Stimulated activated CD8-positive, alpha-beta memory T cell treated with anti-CD3 and anti-CD28 coated beads, Interleukin-4, amount 100 ng/mL, for 48 hours (primary cell): ENCODE measurements around the gene KDR.

Source experiments
- DNase-seq: peaks from one replicate; pipeline ENCODE4 v3.0.0-alpha.2; 2020

The KDR gene

DNA sequence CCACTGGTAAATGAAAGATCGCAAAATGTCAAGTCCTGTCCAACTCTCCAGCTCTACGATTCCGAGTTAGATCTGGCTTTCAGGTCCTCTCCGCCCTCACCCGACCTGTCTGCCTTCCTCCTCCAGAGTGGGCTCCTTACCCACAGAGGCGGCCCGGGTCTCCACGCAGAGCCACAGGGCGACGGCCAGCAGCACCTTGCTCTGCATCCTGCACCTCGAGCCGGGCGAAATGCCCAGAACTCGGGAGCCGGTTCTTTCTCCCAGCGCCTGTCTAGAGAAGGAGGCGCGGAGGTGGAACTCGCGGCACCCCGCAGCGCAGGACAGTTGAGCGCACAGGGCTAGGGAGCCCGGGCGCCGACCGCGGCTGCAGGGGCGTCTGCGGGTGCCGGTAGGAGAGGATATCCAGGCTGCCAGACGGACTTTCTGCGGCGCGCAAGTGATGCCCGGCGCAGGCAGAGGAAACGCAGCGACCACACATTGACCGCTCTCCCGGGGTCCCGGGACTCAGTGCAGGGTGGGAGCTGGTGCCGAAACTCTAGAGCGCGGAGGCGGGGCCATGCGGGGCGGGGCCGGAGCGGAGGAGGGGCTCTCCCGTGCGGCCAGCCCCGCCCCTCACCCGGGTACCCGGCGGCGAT is at the start of gene KDR:
Gene KDR (minus strand): TSS at position 509 of the 635 bp plus-strand sequence. CDS start 302 bp downstream, at position 207.
- DNase-seq = no peak

DNA sequence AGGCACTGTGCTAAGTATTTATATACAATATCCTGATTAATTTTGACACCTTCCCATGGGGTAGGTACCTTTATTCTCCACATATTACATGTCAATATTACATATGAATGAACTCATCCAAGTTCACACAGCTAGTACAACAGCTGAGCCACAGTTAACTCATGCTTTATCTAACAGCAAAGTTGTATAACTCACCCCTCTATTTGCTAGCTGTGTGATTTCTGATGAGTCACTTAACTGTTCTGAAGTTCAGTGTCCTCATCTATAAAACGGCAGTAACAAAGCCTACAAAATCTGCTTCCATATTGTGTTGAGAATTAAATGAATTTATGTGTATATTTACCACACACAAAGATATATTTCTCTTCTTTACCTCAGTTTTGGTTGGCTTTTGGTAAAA is 48.2 kb upstream of the KDR start:
- DNase-seq = no peak

DNA sequence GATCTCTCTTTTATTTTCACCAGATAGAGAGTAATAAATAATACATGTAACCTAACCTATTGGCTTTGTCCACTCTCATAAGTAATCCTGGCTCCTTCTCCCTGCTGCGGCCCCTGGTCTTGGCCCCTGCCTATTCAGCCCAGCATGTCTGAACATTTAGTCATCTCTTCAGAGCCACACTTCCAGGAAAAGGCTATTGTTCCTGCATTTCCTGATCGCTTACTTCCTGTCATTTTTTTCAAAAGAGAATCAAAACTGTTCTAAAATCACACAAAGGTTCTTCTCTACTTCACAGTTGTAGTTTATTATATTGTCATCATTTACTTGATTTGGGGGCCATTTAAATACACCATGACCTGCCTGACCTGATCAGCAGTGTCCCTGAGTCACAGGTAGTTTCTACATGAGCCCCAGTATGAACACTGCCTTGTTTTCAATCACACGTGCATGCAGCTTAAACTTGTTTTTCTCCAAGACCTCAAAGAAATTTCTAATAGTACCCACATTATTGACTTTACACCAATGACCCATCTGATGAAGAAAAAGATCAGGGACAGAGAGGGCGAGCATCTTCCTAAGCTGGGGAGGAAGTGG is 47.4 kb upstream of the KDR start:
- no peak for DNase-seq

DNA sequence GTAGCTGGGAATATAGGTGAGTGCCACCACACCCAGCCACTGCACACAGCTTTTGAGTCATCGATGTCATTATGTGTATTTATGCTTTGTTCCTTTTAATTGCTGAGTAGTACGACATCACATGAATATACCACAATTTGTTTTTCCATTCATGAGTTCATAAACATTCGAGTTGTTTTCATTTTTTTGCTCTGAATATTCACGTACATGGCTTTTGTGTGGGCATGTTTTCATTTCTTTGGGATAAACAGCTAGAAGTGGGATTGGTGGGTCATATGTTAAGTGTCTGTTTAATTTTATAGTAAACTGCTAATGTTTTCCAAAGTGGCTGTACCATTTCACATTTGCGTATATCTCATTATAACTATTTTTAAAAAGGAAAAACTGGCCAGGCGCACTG is 45.1 kb upstream of the KDR start:
- DNase-seq = no peak

DNA sequence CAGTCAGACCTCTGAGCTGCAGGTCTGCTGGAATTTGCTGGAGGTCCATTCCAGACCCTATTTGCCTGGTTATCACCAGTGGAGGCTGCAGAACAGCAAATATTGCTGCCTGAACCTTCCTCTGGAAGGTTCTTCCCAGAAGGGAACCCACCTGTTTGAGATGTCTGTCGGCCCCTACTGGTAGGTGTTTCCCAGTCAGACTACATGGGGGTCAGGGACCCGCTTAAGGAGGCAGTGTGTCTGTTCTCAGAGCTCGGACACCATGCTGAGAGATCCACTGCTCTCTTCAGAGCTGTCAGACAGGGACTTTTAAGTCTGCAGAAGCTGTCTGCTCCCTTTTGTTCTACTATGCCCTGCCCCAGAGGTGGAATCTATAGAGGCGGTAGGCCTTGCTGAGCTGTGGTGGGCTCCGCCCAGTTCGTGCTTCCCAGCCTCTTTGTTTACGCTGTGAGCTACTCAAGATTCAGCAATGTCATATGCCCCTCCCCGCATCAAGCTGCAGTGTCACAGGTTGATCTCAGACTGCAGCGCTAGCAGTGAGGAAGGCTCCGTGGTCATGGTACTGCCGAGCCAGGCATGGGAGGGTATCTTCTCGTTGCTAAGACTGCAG is 44.1 kb upstream of the KDR start:
- DNase-seq = no peak

DNA sequence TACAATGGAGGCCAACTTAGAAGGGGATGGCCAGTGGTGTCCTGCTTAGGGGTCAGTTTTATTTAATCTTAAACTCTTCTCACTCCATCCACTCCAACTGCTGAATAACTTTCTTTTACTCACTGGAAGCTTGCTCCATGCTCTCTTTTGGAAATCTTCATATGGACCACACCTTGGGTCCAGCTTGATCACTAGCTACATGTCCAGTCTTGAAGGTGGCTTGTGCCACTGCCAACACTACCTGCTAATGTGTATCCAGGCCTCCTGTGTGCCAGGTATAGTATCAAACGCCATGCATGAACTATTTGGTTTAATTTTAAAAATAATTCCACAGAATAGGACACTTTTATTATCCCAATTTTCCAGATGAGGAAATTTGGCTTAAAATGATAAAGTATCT is 37.0 kb upstream of the KDR start:
- no peak for DNase-seq

DNA sequence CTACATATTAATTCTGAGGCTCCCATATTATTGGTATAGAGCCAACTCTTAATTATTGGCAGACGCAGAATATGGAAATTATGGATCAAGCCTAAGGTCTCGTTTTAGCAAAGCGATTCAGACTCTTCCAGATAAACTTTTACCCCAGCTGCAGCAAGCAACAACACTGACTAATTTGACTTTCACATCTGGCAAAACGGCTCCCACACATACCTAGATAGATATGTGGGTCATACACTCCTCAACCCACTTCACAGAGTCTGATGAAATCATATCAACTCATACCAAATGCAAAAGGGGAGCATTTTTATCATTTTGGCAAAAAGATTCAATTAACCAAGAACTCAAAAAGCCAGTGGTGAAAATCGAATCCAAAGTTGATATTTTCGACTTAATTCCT is 36.3 kb upstream of the KDR start:
- no peak for DNase-seq

DNA sequence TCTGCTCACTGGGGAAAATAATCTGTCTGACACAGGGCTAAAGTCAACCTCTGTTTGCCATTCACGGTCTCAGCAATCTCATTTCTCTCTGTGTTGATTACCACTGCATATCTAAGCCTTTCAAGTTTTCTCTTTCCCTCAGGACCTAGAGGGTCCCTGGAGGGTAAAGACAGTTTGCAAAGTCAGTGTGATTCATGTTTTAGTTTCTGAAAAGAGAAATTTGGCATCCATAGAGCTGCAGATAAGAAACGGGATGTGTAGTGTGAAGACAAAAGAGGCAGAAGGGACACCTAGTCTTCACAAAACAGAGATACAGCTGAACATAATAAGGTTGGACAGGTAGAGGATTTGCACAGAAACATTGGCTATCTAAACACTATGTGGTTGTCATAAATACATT is 34.5 kb upstream of the KDR start:
- no peak for DNase-seq

DNA sequence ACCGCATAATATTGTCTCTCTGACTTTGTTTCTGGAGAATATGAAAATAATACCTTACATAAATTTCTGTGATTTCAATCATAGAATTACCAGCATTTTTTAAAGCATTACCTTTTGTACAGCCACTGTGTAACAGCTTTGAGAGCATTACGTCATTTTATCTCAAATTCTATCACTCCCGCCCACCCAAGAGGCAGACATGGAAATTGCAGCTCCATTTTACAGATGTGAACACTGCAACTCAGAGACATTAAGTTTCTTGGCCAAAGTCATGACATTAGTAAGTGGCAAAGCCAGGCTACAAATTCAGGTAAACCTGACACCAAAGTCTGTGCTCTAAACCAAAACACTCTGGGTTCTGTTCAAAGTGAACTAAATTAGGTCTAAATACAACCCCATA is 33.6 kb upstream of the KDR start:
- no peak for DNase-seq

DNA sequence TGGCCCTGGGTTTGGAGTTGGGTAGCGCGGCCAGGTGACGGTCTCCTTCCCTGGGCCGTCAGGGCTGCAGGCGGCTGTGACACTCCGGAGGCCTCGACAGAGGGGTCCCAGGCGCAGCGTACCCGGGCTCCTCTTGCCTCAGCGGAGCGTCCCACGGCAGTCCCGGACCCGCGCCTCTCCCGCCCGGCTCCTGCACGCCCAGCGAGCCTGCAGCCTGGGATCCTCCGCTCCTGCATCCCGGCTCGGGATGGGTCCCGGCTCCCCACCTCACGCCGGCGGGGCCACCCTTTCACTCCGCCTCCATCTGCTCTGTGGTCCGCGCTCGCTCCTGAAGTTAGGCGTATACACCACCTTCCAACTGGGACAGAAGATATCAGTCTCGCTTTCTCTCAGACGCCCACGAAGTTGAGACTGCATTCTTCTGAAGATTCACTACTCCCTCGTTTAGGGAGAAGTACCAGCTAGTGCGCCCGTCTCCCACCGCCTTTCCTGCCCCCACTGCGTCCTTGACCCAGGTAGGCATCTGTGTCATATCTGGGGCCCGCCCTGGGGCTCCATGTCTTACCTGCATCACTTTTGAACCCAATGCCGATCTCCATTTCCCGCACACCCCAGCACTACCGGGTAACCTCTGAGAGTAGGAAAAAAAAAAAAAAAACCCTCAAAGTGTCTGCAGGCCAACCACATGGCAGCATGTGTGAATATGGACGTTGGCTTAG is 32.3 kb upstream of the KDR start:
- no peak for DNase-seq

DNA sequence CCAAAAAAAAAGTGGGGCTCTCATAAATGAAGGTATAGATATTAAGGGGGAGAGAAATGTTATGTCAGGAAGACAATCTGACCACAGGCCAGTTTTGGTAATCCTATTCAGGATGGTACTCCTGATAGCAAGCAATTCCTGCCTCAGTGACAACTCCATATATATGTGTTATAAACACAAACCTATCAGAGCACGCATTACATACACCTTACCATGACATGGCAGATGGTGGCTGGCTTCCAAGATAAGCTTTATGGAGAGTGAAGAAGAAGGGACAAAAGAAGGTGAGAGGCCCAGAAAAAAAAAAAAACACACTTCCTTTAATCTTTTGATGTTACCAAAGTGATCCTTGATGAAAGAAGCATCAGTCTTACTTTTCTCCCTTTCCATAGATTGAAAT is 29.5 kb upstream of the KDR start:
- no peak for DNase-seq

DNA sequence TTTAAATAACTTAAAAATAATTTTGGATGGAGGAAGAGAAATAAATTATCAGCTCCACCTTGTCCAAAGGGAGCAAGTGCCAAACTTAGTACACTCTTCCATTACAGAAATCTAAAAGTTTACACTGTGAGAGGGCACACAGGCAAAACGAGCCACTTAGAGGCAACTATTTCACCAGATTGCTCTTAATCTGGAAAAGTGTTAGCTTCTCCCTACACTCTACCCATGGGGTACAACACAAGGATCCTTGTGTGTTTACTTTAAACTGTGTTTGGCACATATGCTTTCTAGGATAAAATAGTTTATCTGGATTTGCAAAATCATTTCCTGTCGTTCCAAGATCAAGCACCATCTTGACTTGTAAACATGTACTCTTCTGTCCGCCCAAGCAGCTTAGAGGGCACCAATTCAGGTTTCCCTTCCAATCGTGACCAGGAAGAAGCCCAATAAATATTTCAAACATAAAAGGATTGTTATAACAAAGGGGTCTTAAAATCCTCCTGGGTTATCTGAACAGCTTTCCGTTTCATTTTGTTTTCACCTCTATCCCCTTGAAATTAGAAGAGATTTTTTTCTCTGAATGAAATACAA is 29.0 kb upstream of the KDR start:
- no peak for DNase-seq

DNA sequence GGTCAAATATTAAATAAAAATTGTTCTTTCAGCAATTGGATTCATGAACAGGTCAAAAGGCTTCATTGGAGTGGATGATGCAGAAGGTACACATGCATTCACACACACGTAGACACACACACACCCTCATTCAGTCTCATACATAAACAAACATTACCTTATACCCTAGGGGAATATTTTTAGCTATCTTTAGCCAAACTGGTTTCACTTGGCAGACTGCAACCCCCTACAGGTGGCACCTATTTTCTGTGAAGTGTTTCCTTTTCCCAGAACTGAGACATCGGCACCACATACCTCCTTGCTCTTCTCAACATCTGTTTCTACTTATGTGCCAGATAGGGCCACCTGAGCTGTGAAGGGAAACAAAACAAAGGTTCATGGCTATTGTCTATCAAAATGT is 18.5 kb upstream of the KDR start:
- no peak for DNase-seq

DNA sequence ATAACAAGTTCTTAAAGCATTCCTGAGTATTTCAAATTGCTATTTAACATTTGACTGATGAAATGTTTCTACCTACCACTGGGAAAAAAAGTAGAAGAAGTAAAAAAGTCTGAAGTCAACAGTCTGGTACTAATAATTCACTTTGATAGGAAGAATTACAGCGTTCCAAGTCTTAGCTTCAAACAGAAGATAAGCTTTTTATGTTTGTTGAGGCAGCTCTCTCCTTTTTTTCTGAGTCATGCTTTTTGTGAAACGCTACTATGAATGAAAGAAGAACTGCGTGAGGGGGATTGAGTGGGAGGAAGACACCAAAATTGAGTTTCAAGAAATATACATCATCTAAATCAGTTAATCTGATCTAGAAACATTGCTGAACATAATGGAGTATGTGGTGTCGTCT is 13.0 kb upstream of the KDR start:
- DNase-seq = no peak

DNA sequence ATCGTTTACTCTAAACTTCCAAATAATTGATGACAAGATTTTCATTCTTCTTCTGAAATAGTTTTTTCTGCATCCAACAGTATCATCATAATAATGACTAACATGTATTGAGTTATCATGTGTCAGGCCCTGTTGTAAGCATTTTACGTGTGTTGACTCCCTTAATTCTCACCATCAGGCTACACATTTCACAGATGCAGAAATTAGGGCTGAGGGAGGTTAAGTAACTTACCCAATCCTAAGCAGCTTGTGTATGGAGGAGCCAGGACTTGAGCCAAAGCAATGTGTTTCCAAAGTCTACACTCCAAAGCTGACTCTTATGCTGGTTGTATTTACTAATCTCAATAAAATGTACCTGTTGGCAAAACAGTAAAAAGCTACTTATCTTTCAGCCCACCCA is 11.2 kb upstream of the KDR start:
- DNase-seq = no peak

DNA sequence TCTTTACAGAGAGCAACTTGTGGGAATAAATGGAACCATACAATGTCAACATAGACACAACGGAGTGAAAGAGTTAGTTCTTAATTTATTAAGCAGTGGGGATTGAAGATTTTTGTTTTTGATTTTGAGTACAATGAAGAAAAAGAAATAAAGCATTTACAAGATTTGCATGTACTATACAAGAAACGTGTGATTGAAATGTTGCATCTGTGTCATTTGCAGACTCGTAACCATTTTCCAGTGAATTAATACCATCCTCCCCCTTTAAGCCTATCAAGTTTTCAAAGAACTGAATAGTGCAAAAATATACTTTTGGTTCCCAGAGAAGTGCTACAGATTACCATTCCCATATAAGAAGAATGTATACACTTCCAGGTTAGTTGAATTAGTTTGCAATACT is 8.6 kb upstream of the KDR start:
- DNase-seq = no peak

DNA sequence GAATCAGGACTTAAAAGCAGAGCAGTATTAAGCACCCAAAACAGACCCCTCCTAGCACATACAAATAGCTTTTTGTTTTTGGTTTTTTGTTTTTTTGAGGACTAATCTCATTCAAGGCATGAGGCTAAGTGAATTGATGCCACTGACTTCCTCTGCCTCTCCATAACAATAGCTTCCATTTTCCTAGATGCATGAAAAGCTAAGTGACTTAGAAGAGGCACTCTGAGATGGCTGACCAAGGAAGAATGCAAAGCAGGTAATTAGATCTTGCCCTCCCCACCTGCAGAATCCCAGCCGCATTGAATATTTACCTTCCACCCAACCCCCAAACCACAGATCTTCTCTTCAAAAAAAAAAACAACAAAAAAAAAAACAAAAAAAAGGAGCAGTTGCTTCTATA is 7.4 kb upstream of the KDR start:
- DNase-seq = no peak

DNA sequence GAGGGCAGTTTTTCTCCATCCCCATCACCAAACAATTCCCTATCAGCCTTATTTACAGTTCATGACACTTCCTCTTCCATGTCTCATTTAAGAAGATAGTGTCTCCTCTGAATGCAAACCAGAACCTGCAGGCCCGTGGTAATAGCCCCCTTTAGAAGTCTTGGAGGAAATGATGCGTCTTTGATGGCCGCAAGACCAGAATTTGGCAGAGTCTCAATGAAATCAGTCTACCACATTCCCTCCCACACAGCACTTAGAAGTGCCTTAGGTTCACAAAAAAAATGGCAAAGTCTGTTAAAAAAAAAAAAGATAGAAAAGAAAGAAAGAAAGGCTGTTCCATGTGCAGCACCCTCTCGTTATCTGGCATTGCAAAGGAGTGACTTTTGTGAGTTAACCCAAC is 2.1 kb upstream of the KDR start:
- DNase-seq = no peak

DNA sequence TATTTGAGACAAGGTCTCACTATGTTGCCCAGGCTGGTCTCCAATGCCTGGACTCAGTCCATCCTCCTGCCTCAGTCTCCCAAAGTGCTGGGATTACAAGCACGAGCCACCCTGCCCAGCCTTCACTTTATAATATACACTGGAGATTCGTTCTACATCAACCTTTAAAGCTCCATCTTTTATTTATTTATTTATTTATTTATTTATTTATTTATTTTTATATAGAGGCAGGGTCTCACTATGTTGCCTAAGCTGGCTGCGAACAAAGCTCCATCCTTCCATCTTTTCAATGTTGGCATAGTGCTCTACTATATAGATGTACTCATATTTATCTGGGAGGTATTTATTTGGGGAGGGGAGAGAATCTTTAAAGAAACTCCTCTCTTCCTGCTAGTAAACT is 1.7 kb upstream of the KDR start:
- no peak for DNase-seq

DNA sequence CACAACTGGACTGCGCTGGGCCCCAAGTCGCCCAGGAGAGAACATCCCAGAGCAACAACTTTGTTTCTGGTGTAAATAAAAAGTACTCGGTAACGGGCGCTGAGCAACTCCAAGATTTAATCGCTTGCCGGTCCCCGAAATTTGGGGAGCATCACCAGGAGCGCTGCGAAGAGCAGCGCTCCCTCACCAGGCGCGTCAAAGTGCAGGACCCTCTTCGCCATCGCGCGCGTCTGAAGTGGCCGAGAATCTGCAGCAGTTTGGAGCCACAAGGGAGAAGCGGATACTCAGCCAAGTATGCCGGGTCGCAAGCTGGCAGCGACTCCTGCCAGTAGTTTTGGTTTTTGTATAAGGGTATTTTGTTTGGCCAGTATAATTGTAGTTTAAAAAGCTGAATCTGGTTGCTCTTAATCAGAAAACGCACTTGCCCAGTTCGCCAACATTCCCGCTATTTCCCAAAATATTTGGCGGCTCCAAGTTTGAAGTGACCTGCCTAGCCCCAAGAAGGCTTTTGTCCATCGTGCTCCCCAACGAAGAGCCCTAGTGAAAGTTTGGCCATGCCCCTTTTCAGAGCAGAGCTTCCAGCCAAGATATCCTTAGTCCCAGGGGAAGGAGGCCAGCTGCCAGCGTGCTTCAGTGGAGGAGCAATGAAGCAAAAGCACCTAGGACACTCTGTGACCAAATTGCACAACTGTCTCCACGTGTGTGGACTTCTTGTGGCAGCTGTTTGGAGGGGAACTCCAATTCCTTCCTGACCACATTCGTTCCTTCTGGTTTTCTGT is 557 bp upstream of the KDR start:
- no peak for DNase-seq

DNA sequence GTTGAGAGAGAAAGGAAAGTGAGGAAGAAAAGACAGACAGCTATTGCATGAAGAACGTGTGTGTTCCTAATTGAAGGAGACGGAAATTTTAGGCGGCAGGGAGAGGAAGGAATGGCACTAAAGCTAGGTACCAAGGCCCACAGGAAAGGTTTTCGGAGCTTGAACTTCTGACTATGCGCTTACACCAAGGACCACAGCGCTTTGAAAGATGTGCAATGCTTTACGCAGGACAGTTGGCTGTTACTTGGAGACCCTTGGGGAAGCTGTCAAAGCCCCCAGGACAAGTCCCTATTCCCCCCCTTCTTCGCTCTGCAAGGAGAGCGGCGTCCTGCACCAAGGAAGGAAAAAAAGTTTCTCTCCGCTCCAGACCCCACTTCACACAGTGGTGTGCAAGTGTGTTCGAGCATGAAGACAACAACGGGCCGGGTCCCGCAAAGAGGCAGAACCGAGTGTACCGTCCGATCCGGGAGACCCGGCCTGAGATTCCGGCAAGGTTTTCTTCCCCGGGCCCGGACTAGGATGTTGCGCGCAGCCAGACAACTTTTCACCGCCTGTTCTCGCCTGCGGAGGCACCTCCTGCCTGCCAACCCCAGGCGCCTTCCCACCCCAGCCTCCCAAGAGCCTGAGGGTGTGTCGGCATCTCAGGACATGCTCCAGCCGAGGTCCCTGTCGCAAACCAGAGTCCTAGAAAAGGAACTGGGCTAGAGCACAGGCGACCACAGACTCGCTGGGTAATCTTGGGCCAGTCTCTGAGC is 896 bp downstream of the KDR start:
- DNase-seq = no peak

DNA sequence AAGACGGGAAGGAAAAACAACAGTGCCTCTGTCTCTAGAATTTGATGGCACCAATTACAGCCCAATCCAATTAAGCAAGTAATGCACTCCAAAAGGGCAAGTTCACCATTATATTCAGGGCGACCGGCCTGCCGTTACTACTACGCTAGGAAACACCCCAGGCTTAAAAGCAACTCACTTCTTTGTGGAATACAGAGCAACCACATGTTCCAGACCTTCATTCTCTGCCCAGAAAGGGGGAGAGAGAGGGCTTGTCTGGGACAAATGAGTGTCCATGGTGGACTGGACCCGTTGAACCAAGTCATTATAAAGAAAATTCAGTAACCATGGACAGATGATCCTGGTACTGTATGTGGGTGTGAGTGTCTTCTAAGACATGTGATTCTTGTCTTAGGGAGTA is 1.6 kb downstream of the KDR start:
- DNase-seq = no peak
